A172 (cell line): Measurements from ENCODE around the gene RGL1. TPM values are rescaled to one million over a fixed set of nuclear protein-coding genes. Genes with fewer than 3 reads are reported as not detected.

ENCODE experiments used
- DNase-seq: peaks from one replicate; pipeline ENCODE4 v3.0.0-alpha.2; 2015; ENCODE audit warnings: low spot score
- total RNA-seq: library from RNA; depleted of rRNA; stranded (reverse); fragments of >200 nt; shearing (Covaris generic); gene quantifications from 2 replicates; pipeline ENCODE4 v1.2.3, GENCODE V29; 2014

Gene RGL1
- total RNA-seq, 1 experiment from 2014 or later, result 5.6 TPM

- peak; percentile 98 for DNase-seq
These were observed 110.9 kb downstream of the RGL1 start for GRCh38 chr1:183915625-183916510.

- no peak for DNase-seq
These were observed 111.7 kb downstream of the RGL1 start for GRCh38 chr1:183916574-183916973.

GRCh38 chr1:183918589-183918988, 113.7 kb downstream of the RGL1 start:
- DNase-seq, result no peak

GRCh38 chr1:183920651-183921050, 115.7 kb downstream of the RGL1 start:
- DNase-seq, result no peak

- DNase-seq, result no peak
These were observed 117.3 kb downstream of the RGL1 start for GRCh38 chr1:183922197-183922596.

- no peak for DNase-seq
These were observed 121.0 kb downstream of the RGL1 start for GRCh38 chr1:183925947-183926346.

GRCh38 chr1:183926983-183927382, 122.1 kb downstream of the RGL1 start:
- DNase-seq, result peak; percentile 53

- no peak for DNase-seq
These were observed 126.8 kb downstream of the RGL1 start for GRCh38 chr1:183931646-183932271.

GRCh38 chr1:183932412-183932811, 127.5 kb downstream of the RGL1 start:
- peak; percentile 63 for DNase-seq

- no peak for DNase-seq
These were observed 128.7 kb downstream of the RGL1 start for GRCh38 chr1:183933528-183934179.

- DNase-seq, result no peak
These were observed 129.4 kb downstream of the RGL1 start for GRCh38 chr1:183934314-183934713.

GRCh38 chr1:183936009-183936408, 131.1 kb downstream of the RGL1 start:
- DNase-seq, result no peak

GRCh38 chr1:183936791-183937190, 131.9 kb downstream of the RGL1 start:
- DNase-seq, result no peak

- no peak for DNase-seq
These were observed 132.7 kb downstream of the RGL1 start for GRCh38 chr1:183937611-183938010.

- no peak for DNase-seq
These were observed 136.1 kb downstream of the RGL1 start for GRCh38 chr1:183941001-183941400.

- peak; percentile 99 for DNase-seq
These were observed 138.2 kb downstream of the RGL1 start for GRCh38 chr1:183942933-183943693.

- DNase-seq, result no peak
These were observed 140.8 kb downstream of the RGL1 start for GRCh38 chr1:183945428-183946319.

- DNase-seq, result no peak
These were observed 141.3 kb downstream of the RGL1 start for GRCh38 chr1:183946320-183946613.

- DNase-seq, result no peak
These were observed 143.1 kb downstream of the RGL1 start for GRCh38 chr1:183947988-183948387.

GRCh38 chr1:183952101-183952500, 147.2 kb downstream of the RGL1 start:
- no peak for DNase-seq

- DNase-seq, result no peak
These were observed 148.1 kb downstream of the RGL1 start for GRCh38 chr1:183953031-183953430.
